ENCODE measurements around the gene NAV1.
"Not testable (repeated sequence)": the region's sequence is repeated elsewhere in the genome, so short reads cannot be mapped to it uniquely, and the experiment has no call there.

The NAV1 gene, protein sequence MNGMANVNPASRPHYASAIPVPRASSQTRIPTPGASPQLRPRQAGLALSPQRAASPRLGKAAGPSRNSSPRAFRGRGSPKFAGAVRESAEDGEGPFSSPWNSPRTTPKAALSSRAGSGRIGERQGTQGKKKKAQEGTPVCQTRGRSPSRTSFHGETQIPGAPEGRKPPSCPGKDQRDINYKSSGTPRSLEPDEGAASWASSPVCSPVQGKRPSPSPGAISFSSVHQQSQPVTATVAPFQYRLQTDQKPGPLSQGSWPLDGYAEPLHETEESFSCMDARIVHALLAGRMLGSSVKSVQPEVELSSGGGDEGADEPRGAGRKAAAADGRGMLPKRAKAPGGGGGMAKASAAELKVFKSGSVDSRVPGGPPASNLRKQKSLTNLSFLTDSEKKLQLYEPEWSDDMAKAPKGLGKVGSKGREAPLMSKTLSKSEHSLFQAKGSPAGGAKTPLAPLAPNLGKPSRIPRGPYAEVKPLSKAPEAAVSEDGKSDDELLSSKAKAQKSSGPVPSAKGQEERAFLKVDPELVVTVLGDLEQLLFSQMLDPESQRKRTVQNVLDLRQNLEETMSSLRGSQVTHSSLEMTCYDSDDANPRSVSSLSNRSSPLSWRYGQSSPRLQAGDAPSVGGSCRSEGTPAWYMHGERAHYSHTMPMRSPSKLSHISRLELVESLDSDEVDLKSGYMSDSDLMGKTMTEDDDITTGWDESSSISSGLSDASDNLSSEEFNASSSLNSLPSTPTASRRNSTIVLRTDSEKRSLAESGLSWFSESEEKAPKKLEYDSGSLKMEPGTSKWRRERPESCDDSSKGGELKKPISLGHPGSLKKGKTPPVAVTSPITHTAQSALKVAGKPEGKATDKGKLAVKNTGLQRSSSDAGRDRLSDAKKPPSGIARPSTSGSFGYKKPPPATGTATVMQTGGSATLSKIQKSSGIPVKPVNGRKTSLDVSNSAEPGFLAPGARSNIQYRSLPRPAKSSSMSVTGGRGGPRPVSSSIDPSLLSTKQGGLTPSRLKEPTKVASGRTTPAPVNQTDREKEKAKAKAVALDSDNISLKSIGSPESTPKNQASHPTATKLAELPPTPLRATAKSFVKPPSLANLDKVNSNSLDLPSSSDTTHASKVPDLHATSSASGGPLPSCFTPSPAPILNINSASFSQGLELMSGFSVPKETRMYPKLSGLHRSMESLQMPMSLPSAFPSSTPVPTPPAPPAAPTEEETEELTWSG (N-terminal part only)

DNA sequence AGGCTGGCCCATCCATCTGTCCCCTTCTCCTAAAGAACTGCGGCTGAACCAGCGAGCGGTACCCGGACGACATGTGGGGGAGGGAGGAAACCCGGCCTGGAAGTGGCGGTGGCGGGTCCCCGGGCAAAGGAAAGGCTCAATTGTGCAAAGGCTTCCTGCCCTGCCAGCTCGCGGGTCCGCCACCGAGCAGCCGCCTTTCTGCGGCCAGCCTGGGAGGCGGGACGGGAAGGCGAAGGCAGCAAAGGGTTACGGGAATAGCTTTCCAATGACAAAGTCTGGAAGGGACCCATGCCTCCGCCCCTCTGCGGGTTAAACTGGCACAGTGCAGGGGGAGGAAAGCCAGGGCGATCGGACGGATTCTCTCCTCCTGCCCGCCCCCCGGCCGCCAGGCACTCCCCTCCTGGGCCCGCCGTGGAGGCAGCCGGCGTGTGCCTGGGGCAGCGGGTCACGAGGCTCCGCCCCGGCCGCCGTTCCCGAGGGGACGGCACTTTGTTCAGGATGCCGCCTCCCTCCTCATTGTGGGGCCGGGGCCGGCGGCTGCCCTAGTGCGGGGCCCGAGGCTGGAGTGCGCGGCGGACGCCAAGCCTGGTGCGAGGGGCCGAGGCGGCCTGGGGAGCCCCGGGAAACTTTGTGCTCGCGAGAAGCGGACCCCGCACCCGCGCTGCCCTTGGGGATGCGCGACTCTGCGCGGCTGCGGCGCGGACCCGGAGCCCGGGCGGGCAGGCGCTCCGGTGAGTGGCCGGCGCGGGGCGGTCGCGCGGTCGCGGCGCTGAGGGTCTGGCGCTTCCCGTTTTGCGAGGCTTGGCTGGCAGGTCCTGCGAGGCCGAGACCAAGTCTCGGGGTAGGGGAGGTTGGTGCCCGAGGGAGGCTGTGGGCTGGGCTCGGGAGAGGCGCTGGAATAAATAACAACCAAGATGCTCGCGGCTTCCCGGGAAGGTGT, at the start of gene NAV1:
Gene NAV1, plus strand, starts transcription at position 516 of the 940 bp plus-strand sequence. CDS start 83,758 bp downstream, outside the sequence.
- DNase-seq: no peak

DNA sequence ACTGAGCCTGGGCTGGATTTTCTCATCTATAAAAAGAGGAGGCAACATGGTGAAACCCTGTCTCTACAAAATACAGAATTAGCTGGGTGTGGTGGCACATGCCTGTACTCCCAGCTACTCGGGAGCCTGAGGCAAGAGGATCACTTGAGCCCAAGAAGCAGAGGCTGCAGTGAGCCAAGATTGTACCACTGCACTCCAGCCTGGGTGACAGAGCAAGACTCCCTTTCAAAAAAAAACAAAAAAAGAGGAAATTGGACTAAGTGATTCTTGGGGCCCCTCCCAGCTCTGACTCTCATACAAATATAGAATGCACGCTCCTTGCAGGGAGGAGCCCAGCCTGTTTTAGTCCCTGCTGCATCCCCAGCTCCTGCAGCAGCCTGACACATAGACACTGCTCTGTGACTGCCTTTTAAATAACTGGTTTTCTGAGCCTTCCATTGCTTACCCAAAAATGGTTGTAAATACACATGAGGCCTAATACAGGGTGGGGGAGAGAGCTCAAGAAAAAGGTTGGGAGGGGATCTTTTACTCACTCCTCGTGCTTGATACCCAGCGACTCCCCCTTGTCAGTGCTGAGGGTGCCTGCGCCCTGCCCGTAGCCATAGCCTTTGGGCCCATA, 49.2 kb upstream of the NAV1 start:
- no peak for DNase-seq

DNA sequence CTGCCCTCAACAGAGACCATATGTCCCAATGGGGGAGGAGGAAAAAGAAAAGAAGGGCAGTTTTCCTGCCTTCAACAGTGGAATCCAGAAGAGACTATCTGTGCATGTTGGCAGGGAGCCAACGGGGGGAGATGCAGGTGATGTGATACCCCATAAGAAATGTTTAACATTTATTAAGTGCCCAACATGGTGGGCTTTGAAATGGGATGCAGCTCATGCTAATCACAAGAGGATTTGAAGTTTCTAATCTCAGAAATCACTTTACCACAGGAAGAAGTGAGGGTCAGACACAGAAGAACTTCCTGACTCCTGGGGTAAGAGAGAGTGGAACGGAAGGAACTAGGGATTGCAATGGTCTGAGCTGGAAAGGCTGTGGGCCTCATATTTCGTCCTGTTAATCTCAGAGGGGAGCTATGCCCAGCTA, 48.2 kb upstream of the NAV1 start:
- no peak for DNase-seq

DNA sequence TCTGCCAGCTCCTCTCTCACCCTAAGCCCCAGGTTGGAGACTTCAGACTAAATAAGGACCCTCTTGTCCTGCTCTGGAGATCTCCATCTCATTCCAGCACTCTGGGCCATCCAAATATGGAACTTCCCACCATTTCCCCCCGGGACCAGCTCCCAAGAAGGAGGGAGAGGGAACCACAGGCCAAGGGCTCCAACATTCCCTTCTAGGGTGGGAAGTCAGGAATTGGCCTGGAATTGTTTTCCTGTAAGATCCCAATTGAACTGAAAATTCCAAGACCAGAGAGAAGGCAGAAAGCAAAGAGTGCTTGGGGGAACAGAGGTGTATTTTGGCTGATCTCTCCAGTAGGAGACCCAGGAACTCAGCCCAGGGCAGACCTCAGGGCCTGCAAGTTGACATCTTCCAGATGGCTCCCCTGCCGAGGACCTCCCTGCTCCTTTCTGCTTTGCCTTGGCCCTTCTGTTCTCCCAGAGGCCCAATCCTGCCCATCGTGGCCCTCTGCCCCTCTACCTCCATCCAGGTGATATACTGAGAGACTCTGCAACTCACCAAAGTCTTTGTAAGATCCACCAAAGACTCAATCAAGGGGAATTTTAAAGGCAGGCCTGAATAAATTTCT, 46.9 kb upstream of the NAV1 start:
- no peak for DNase-seq

DNA sequence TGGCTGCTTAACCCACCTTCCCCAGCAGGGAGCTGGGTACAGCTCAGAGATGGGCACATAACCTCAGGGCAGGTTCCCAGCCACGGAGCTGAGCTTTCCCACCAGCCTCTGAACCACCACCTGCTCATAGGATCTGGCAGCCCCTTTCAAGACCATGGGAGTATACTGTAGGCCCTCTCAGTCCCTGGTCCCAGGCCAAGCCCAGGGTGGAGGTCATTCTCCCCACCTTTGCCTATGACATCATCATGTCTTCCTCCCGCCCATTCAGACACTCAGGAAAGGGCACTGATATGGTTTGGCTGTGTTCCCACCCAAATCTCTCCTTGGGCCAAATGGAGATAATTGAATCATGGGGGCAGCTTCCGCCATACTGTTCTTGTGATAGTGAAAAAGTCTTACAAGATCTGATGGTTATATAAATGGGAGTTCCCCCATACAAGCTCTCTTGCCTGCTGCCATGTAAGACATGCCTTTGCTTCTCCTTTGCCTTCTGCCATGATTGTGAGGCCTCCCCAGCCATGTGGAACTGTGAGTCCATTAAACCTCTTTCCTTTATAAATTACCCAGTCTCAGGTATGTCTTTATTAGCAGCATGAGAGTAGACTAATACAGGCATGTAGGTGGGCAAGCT, 45.8 kb upstream of the NAV1 start:
- DNase-seq: not testable (repeated sequence)

DNA sequence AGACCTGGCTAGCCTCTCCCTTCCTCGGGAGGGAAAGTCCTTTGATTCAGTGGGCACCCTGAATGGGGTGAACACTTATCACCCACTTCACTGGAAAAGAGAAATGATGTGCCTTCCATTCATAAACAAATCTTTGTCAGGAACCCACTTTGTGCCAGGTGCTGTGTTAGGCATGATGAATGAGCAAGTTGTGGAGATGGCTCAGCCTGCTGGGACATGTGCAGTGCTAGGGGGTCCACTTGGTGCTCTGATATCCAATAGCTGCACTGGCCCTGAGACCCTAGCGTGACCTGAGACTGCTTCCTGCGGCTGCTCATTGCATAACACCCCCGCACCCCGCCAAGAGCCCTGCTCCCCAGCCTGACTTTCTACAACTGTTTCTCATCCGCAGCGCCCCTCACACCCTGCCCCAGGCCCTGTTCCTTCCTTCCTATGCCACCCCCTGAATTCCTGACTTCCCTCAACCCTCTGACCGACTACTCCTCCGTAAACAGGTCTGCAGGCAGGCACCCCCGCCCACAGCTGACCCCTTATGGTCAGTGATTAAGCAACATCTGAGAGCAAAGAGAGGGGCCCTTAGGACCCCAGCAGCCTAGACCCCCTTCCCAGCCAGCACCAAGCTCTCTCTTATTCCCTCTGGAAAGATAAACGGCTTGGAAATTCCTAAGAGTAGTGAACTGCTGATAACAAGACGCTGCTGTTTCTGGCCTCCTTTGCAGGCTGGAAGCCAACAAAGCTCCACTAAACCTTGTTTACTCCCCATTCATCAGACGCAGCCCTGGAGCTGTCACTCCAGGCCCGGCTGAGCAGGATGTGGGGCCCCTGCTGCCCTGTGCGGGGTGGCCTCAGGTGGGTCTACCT, 44.9 kb upstream of the NAV1 start:
- no peak for DNase-seq

DNA sequence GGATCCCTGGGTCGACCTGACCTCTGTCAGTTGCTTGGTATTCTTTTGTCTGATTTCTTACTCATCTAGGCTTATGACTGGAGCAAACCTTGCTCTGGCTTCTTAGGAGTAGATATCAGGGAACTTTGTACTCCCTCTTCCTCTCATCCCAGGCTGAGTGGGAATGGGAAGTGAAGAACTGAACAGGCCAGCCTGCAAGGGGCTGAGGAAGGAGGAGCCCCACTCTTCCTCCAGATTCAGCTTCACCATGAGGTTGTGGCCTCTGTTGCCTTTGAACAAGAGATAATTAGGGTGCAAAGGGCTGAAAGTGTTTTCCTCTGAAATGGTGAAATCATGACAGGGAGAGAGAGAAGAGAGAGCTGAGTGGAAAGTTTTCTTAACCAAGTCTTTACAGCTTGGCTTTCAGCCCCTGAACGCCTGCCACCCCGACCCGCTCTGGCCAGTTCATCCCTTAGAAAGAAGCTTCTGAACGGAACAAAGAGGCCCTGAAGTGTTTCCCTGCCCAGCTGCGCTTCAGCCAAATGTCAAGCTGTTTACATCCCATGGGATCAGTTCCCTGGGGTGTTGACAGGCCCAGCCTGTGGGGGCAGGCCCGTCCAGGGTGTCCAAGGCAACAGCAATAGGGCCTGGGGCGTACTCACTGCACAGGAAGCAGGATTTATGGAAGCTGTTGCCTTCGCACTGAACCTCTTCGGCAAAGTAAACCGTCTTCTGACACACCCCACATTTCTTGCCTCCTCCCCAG, 43.2 kb upstream of the NAV1 start:
- DNase-seq: no peak

DNA sequence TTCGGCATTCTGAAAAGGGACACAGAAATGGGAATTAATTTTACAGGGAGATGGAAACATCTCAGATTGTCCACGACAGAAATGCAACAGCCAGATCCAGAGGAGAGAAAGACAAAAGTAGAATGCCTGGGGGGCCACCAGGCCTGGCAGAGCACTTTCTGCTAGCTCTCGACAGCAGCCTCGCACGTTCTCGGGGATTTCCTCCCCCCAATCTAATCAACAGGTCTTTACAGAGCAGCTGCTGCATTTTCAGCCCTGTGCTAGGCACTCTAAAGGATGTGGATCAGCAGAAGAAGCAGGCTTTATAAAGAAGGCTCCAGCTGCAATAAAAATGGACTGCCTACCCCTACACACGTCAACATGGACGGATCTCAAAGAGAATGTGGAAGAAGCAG, 42.6 kb upstream of the NAV1 start:
- no peak for DNase-seq

DNA sequence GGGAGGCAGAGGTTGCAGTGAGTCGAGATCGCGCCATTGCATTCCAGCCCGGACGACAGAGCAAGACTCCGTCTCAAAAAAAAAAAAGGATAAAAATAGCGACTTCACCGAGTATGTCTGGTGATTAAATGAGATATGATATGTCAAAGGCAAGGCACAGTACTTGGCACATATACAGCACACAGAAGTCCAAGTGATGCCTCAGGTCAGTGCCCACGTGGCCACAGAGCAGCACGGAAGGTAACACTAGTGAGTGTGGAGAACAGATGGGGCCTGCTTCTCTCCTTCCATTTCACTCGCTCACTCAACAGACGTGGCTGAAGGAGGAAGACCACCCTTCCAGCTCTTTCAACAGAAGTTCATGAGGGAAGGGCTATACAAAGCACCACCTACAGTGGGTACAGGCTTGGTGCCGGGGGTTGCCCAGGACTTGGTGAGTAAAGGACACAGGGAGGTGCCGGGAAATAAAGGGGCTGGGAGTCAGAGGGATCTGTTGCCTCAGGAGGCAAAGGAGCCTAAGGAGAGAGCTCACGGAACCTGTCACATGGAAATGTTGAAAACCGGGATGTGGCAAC, 40.9 kb upstream of the NAV1 start:
- DNase-seq: no peak

DNA sequence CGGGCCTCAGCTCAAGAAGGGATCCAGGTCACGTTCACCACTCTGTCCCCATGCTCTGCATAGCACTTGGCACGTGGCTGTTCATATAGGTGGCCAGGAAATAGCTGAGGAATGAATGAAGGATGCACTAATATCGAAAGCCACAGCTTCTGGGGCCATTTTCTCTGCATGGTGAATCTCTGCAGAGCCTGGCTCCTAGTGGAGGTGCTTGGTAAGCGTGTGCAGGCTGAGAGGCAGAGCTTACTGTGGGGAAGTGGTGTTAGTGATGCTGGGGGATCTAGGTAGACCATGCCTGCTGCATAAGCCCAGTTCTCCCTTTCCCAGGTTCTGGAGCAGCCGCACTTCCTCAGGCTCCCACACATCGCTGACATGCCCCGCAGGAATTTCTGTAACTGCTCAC, 40.3 kb upstream of the NAV1 start:
- no peak for DNase-seq

DNA sequence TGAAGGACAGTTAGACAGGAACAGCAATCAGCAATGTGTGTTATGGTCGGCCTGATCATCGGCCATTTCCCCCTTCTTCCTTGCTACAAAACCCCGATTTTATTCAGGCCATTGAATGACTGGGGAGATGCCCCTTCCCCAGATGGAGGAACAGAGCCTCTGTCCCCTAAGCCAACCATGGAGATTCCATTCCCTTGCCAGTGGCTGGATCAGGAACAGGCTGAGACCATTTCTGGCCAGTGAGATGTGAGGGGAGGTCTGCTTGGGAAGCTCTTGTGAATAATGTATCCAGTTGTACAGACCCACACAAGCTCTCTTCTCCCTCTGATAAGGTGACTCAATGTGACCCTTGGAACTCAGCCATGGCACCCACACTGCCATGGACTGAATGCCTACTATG, 39.7 kb upstream of the NAV1 start:
- DNase-seq: no peak

DNA sequence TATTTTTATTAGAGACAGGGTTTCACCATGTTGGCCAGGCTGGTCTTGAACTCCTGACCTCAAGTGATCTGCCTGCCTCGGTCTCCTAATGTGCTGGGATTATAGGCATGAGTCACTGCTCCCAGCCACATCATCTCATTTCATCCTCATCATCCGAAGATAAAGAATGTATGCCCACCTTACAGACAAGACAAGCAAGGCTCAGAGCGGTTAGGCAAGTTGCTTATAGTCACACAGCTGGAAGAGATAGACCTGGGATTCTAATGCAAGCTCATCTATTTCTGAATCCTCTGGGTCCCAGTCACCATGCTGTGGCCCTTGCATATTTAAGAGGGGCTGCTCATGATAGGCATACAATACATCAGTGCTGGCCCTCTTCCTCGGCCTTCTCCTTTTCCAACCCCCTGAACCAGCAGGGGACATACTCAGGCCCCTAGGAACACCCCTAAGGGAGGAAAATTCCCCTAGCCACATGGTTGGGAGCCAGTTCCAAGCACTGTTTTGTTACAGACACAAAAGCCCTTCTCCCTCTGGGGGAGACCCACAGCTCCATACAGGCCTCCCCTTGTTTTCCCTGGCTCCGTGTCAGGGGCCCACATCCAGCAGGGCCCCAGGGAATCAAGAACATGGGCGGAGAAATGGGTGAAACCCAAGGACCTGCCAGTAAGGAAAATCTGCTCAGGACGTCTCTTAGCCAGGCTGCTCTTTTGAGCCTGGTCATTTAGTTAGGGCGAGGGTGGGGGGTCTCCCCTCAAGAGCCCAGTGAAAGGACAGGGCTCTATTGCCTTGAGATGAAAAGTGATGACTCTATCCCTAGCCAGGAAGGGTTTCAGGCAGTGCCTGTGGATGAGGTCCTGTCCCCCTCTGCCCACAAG, 38.9 kb upstream of the NAV1 start:
- DNase-seq: no peak

DNA sequence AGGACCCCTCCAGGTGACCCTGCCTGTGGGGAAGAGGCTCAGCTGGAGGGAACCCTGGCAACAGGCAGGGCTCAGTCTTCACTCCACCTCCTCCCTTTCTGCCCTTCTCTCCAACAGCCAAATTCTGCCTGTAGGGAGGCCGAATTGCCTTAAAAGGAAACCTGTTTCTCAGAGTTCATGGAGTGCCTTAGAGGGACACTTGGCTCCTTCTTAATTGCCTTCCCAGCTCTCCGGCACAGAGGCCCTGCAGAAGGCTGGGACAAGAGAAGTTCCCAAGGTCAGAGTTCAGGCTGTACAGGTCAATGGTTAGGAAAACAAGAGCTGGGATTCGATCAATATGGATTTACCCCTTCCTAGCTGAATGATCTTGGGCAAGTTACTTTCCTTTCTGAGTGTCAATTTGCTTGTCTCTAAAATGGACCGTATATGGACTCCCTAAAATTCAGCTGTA, 38.2 kb upstream of the NAV1 start:
- DNase-seq: no peak

DNA sequence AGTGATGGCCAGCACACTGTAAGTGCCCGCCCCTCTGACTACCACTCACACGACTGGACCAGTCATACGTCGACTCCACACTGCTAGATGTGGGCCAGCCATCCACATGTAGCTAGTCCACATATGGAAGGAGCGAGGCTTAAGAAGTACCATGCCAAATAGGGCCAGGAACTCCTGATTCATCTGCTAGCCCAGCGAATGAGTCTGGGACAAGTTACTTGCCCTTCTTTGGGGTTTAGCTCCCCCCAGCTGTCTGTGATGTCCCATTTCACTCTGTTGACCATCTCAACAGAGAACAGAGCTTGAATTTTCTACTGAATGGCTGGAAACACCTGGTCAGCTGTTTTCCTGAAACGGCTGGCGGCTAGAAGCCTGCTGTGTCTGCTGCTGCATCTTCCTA, 37.8 kb upstream of the NAV1 start:
- DNase-seq: no peak

DNA sequence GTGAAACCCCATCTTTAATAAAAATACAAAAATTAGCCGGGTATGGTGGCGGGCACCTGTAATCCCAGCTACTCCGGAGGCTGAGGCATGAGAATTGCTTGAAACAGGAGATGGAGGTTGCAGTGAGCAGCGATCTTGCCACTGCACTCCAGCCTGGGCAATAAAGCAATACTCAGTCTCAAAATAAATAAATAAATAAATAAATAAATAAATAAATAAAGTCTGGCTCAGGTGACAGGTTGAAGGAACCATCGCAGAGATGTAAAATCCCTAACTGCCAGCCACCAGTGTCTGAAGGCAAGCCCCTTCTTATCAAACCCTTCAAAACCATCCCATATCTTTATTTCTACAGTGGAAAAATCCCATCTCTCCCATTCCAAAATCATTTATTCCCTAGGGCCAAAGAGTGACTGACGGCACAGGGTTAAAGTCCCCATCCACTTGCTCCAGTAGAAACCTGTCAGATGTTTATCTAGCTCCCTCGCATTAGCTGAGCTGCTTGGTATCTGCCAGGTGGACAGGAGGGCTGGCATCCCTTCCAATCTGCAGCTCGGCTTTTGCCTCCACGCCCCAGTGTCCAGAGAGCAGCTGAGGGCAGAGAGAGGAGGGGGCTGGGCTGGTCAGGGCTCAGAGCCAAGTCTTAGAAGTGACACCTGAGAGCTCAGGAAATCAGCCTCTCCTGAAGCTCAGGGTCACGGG, 37.0 kb upstream of the NAV1 start:
- DNase-seq: no peak

DNA sequence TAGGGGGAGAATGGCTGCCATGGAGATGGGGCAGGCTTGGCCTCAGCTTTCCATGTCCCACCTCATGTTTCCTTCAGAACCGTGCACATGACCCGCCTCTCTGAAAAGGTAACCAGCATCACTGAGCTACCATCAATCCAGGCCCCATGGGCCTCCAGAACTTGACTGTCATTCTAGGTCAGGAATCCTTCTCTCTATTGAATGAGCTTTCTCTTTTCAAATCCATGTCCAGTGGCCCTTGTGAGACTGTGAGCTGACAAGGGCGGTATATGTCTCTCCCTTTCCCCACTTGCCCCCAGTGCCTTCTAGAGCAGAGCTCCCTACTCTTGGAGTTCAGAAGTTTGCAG, 36.4 kb upstream of the NAV1 start:
- DNase-seq: no peak

All from NCI-H187 treated with DMSO at 0.1 percent for 48 hours (cell line).